Gastrocnemius medialis (tissue), 4 donors: ENCODE data around the gene KRT13. TPM values are rescaled to one million over a fixed set of nuclear protein-coding genes. Genes with fewer than 3 reads are reported as not detected.

Source experiments
- ATAC-seq, 2 donors: fragments of 150-250 bp; one replicate each; pipeline ENCODE4 v1.9.1; 2016
- DNase-seq, 2 donors: peaks; one replicate each; pipeline ENCODE4 v3.0.0-alpha.2; 2019
- H3K27ac ChIP-seq, 4 donors: fragments of 200-600 bp; sonication (generic); 1 replicate in 1 of 4; 2 replicates in 3 of 4; pipeline ENCODE4 v1.5.1; 2016 to 2018; ENCODE audit warnings: mild to moderate bottlenecking in 2 of 4, moderate library complexity in 1 of 4
- H3K27me3 ChIP-seq, 3 donors: fragments of 200-600 bp; sonication (generic) in 2 of 3; 1 replicate in 1 of 3; 2 replicates in 2 of 3; pipeline versions ENCODE4 v1.5.1 to v1.6.0; 2016 to 2019; ENCODE audit warnings: mild to moderate bottlenecking in 1 of 3, moderate library complexity in 1 of 3
- H3K36me3 ChIP-seq, 2 donors: fragments of 200-600 bp; sonication (generic) in 1 of 2; one replicate each; pipeline ENCODE4 v1.5.1; 2017 to 2018
- H3K4me1 ChIP-seq, 2 donors: fragments of 200-600 bp; sonication (generic) in 1 of 2; one replicate each; pipeline ENCODE4 v1.5.1; 2016 to 2017; ENCODE audit warnings: mild to moderate bottlenecking in 2 of 2
- H3K4me3 ChIP-seq, 4 donors: fragments of 200-600 bp; sonication (generic) in 3 of 4; 1 replicate in 1 of 4; 2 replicates in 3 of 4; pipeline ENCODE4 v1.5.1; 2016 to 2019; ENCODE audit warnings: mild to moderate bottlenecking in 2 of 4
- H3K9me3 ChIP-seq, 3 donors: fragments of 200-600 bp; sonication (generic) in 2 of 3; 1 replicate in 1 of 3; 2 replicates in 2 of 3; pipeline ENCODE4 v1.5.1; 2016 to 2019
- CTCF ChIP-seq, 5 experiments: fragments of 450-650 bp in 3 of 5; fragments of 200-600 bp in 2 of 5; sonication (generic) in 2 of 5; IDR thresholded peaks in 4 of 5; conservative IDR thresholded peaks in 1 of 5; 1 replicate in 4 of 5; 2 replicates in 1 of 5; pipeline ENCODE4 v1.5.1; 2016 to 2019; ENCODE audit warnings: antibody characterized with exemption in 5 of 5, mild to moderate bottlenecking in 3 of 5, moderate library complexity in 3 of 5
- POLR2A ChIP-seq, 2 donors: fragments of 450-650 bp; IDR thresholded peaks; one replicate each; pipeline ENCODE4 v1.6.1; 2017; ENCODE audit warnings: antibody characterized with exemption in 2 of 2, mild to moderate bottlenecking in 2 of 2, moderate library complexity in 2 of 2
- in situ Hi-C, 4 donors: fragments of 200-750 bp; cut with MboI; loops; one replicate each; pipeline versions ENCODE4 v1.15.0 to v1.8.0; 2017; ENCODE audit warnings: low sequenced_read_pairs in 4 of 4
- intact Hi-C: fragments of 100-400 bp; cut with DNase I; formaldehyde crosslinking; loops from one replicate; pipeline ENCODE4 v1.15.1; 2023; ENCODE audit warnings: low total_unique reads
- total RNA-seq, 4 donors: library from RNA; depleted of rRNA; stranded (reverse); fragments of >200 nt; gene quantifications; one replicate each; pipeline versions ENCODE4 v1.1.0 to v1.2.3, GENCODE V29; 2016

The KRT13 gene
- total RNA-seq, 4 donors from 2014 or later = not detected

- ATAC-seq (no peak), DNase-seq (no peak)
- intact Hi-C loops (no loop called here), in situ Hi-C loops (loop anchor here in 3 of 4 donors (5.0 to 10.0 kb wide), 4 partner anchors 63 to 640 kb away; partner anchors contain the start of genes KRT35 (in 1 of the 3) and KRT36 (in 1 of the 3))
- Histone ChIP-seq H3K4me1 (peaks cover 8 to 13% of the 10 kb centered on the region in 2 donors), H3K27me3 (peaks cover 0 to 3% (median 0%) of the 10 kb centered on the region in 3 donors), H3K9me3 (no peaks in the 10 kb centered on the region), H3K36me3 (no peaks in the 10 kb centered on the region), H3K4me3 (no peak overlapping the region), H3K27ac (no peak overlapping the region)
- TF ChIP-seq POLR2A (IDR thresholded peaks at IDR 0.05) = no peak
- TF ChIP-seq CTCF (IDR thresholded peaks at IDR 0.05 in 4 of 5, conservative IDR thresholded peaks at IDR 0.05 in 1 of 5) = no peak
These were observed 42.0 kb upstream of the KRT13 start for GRCh38 chr17:41547378-41547841.

GRCh38 chr17:41546819-41547218 is 41.4 kb upstream of the KRT13 start:
- ATAC-seq (no peak), DNase-seq (no peak)
- Histone ChIP-seq H3K27me3 (peaks cover 0 to 3% (median 0%) of the 10 kb centered on the region in 3 donors), H3K9me3 (no peaks in the 10 kb centered on the region), H3K36me3 (no peaks in the 10 kb centered on the region), H3K4me3 (no peak overlapping the region), H3K4me1 (peaks cover 8 to 13% of the 10 kb centered on the region in 2 donors), H3K27ac (no peak overlapping the region)
- intact Hi-C loops (no loop called here), in situ Hi-C loops (loop anchor here in 3 of 4 donors (5.0 to 10.0 kb wide), 4 partner anchors 62 to 640 kb away; partner anchors contain the start of genes KRT35 (in 1 of the 3) and KRT36 (in 1 of the 3))
- no peak for TF ChIP-seq CTCF (IDR thresholded peaks at IDR 0.05 in 4 of 5, conservative IDR thresholded peaks at IDR 0.05 in 1 of 5)
- no peak for TF ChIP-seq POLR2A (IDR thresholded peaks at IDR 0.05)

GRCh38 chr17:41545829-41546410 is 40.5 kb upstream of the KRT13 start:
- no peaks in the 10 kb centered on the region for H3K9me3 ChIP-seq
- H3K4me1 ChIP-seq = peaks cover 8 to 13% of the 10 kb centered on the region in 2 donors
- no peak for ATAC-seq
- H3K27me3 ChIP-seq = peaks cover 0 to 3% (median 0%) of the 10 kb centered on the region in 3 donors
- H3K4me3 ChIP-seq = no peak overlapping the region
- in situ Hi-C loops = loop anchor here in 3 of 4 donors (5.0 to 10.0 kb wide), 4 partner anchors 61 to 639 kb away; partner anchors contain the start of genes KRT35 (in 1 of the 3) and KRT36 (in 1 of the 3)
- no peak overlapping the region for H3K27ac ChIP-seq
- DNase-seq = no peak
- TF ChIP-seq POLR2A (IDR thresholded peaks at IDR 0.05) (no peak), CTCF (IDR thresholded peaks at IDR 0.05 in 4 of 5, conservative IDR thresholded peaks at IDR 0.05 in 1 of 5) (no peak)
- H3K36me3 ChIP-seq = no peaks in the 10 kb centered on the region
- intact Hi-C loops = no loop called here

GRCh38 chr17:41544935-41545334 is 39.5 kb upstream of the KRT13 start:
- no peak for TF ChIP-seq CTCF (IDR thresholded peaks at IDR 0.05 in 4 of 5, conservative IDR thresholded peaks at IDR 0.05 in 1 of 5)
- in situ Hi-C loops = loop anchor here in 3 of 4 donors (5.0 to 10.0 kb wide), 4 partner anchors 60 to 638 kb away; partner anchors contain the start of genes KRT35 (in 1 of the 3) and KRT36 (in 1 of the 3)
- Histone ChIP-seq H3K27me3 (peaks cover 0 to 3% (median 0%) of the 10 kb centered on the region in 3 donors), H3K27ac (no peak overlapping the region), H3K4me1 (peaks cover 8 to 13% of the 10 kb centered on the region in 2 donors), H3K9me3 (no peaks in the 10 kb centered on the region), H3K4me3 (no peak overlapping the region), H3K36me3 (no peaks in the 10 kb centered on the region)
- ATAC-seq (no peak), DNase-seq (no peak)
- intact Hi-C loops = no loop called here
